ENCODE measurements around the gene CEBPG.

DNA sequence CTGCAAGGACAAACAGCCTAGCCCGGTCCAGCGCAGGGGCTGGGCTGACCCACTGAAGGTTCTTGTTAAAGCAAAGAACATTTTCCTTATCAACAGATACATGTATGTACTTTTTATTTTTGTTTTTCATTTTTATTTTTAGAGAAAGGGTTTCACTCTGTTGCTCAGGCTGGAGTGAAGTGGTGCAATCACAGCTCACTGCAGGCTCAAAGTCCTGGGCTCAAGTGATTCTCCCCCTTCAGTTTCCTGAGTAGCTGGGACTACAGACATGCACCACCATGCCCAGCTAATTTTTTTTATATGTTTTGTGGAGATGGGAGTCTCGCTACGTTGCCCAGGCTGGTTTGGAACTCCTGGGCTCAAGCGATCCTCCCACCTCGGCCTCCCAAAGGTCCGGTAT, 47.9 kb downstream of the CEBPG start:
- TF ChIP-seq, protein P1, sequence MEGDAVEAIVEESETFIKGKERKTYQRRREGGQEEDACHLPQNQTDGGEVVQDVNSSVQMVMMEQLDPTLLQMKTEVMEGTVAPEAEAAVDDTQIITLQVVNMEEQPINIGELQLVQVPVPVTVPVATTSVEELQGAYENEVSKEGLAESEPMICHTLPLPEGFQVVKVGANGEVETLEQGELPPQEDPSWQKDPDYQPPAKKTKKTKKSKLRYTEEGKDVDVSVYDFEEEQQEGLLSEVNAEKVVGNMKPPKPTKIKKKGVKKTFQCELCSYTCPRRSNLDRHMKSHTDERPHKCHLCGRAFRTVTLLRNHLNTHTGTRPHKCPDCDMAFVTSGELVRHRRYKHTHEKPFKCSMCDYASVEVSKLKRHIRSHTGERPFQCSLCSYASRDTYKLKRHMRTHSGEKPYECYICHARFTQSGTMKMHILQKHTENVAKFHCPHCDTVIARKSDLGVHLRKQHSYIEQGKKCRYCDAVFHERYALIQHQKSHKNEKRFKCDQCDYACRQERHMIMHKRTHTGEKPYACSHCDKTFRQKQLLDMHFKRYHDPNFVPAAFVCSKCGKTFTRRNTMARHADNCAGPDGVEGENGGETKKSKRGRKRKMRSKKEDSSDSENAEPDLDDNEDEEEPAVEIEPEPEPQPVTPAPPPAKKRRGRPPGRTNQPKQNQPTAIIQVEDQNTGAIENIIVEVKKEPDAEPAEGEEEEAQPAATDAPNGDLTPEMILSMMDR (IDR thresholded peaks at IDR 0.05) = no peak
- no peak for TF ChIP-seq POLR2A (IDR thresholded peaks at IDR 0.05)

Data from heart left ventricle (tissue), 13 donors.